MM.1S (cell line): ENCODE measurements around the gene TIMM21.

Source experiments
- EZH2 ChIP-seq: fragments of 300-600 bp; sonication (generic); optimal IDR thresholded peaks from 2 replicates; pipeline ENCODE3; 2017; ENCODE audit warnings: low read depth, mild to moderate bottlenecking, antibody characterized with exemption, low read length, mixed read lengths
- TF ChIP-seq, protein P1 (sequence below): fragments of 300-600 bp; sonication (generic); IDR thresholded peaks from 2 replicates; pipeline ENCODE4 v1.5.1; 2016; ENCODE audit warnings: antibody characterized with exemption, low read length, mixed read lengths

DNA sequence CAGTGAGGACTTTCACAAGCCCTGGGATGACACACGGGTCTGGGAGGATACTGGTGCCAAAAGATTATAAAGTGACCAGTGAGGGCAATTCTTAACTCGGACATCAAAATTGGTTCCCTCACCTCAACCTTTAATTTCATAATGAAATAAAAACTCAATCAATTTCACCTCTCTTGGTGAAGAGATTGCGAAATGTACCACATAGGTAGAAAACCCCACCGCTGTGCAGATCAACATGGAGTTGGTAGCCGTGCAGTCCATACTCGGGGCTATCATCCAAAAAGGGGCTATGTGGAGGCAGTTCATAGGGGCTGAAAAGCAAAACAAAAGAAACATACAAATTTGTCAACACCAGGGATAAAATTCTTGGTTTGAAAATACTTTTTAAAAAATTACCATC, 25.1 kb upstream of the TIMM21 start:
- TF ChIP-seq, protein P1, sequence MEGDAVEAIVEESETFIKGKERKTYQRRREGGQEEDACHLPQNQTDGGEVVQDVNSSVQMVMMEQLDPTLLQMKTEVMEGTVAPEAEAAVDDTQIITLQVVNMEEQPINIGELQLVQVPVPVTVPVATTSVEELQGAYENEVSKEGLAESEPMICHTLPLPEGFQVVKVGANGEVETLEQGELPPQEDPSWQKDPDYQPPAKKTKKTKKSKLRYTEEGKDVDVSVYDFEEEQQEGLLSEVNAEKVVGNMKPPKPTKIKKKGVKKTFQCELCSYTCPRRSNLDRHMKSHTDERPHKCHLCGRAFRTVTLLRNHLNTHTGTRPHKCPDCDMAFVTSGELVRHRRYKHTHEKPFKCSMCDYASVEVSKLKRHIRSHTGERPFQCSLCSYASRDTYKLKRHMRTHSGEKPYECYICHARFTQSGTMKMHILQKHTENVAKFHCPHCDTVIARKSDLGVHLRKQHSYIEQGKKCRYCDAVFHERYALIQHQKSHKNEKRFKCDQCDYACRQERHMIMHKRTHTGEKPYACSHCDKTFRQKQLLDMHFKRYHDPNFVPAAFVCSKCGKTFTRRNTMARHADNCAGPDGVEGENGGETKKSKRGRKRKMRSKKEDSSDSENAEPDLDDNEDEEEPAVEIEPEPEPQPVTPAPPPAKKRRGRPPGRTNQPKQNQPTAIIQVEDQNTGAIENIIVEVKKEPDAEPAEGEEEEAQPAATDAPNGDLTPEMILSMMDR, result no peak
- TF ChIP-seq EZH2, result no peak
